Measurements from ENCODE around the gene ZFAND3.

- TF ChIP-seq CTCF (IDR thresholded peaks at IDR 0.05; ENCODE audit: low read length): no peak
- TF ChIP-seq EZH2 (IDR thresholded peaks at IDR 0.05; ENCODE audit: borderline replicate concordance, low read length): no peak
These were observed 47.3 kb downstream of the ZFAND3 start for GRCh38 chr6:37866590-37867507.

Measured in OCI-LY1 (cell line).